B cell (primary cell): Measurements from ENCODE around the gene PAGE2.

Source experiments
- CTCF ChIP-seq: fragments of 200-600 bp; IDR thresholded peaks from one replicate; pipeline ENCODE4 v1.8.0; 2022; ENCODE audit warnings: antibody characterized with exemption, mild to moderate bottlenecking
- EZH2 ChIP-seq: IDR thresholded peaks from 2 replicates; pipeline ENCODE4 v1.6.1; 2012; ENCODE audit warnings: borderline replicate concordance, low read depth, mild to moderate bottlenecking, moderate library complexity, low read length; ENCODE audit not compliant: insufficient read depth, poor library complexity, severe bottlenecking

GRCh38 chrX:55041514-55041913 is 47.3 kb upstream of the PAGE2 start:
- no peak for TF ChIP-seq CTCF
- TF ChIP-seq EZH2, result no peak
